ENCODE results near the gene FAM149A.

Gene FAM149A

GRCh38 chr4:186200516-186200915 lies 96.0 kb downstream of the FAM149A start:
- H3K4me3 ChIP-seq (ENCODE audit: low read depth, low read length): no peak overlapping the region

- no peak overlapping the region for H3K4me3 ChIP-seq (ENCODE audit: low read depth, low read length)
Measured at GRCh38 chr4:186201010-186201409, 96.5 kb downstream of the FAM149A start.

- H3K4me3 ChIP-seq (ENCODE audit: low read depth, low read length): no peak overlapping the region
Measured at GRCh38 chr4:186201535-186202230, 97.2 kb downstream of the FAM149A start.

- no peak overlapping the region for H3K4me3 ChIP-seq (ENCODE audit: low read depth, low read length)
Measured at GRCh38 chr4:186202490-186203140, 98.1 kb downstream of the FAM149A start.

GRCh38 chr4:186203406-186203805 lies 98.9 kb downstream of the FAM149A start:
- no peak overlapping the region for H3K4me3 ChIP-seq (ENCODE audit: low read depth, low read length)

GRCh38 chr4:186204103-186204559 lies 99.6 kb downstream of the FAM149A start:
- no peak overlapping the region for H3K4me3 ChIP-seq (ENCODE audit: low read depth, low read length)

- no peak overlapping the region for H3K4me3 ChIP-seq (ENCODE audit: low read depth, low read length)
Measured at GRCh38 chr4:186204686-186205085, 100.2 kb downstream of the FAM149A start.

DNA sequence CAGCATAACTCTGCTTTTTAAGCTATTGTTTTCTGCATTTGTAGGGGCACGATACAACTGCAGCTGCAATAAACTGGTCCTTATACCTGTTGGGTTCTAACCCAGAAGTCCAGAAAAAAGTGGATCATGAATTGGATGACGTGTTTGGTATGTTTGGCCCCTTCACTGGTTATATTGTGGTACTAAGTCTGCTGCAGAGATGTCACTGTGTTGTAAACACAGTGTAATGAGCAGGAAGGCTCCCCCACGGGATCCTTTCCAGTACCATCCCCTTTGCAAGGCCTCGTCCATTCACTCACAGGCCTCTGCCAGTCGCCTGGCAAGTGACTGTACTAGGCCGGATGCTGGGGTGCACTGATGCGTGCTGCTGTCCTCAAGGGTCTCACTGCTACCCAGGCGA lies 100.7 kb downstream of the FAM149A start:
- no peak overlapping the region for H3K4me3 ChIP-seq (ENCODE audit: low read depth, low read length)

GRCh38 chr4:186216465-186217024 lies 112.0 kb downstream of the FAM149A start:
- H3K4me3 ChIP-seq (ENCODE audit: low read depth, low read length): no peak overlapping the region

DNA sequence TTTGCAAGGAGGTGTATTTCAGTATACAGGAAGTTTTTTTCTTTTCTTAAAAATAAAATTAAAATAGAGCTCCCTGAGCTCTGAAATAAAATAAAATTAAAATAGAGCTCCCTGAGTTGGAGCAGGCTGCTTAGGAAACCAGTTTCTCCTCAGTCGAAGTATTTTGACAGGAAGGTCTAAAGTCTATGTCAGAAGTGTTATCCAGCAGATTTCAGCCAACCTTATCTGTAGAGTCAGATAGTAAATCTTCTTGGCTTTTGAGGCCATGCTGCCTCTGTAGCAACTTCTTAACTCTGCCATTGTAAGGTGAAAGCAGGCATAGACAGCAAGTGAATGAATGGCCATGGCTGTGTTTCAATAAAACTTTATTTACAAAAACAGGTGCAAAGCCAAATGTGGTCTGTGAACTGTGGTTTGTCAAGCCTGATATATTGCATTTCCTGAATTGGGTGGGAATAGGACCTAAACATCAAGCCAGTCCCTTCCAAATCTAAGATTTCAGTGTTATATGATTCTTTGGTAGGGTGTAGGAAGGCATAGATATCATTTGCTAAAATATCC lies 113.3 kb downstream of the FAM149A start:
- no peak overlapping the region for H3K4me3 ChIP-seq (ENCODE audit: low read depth, low read length)

GRCh38 chr4:186221624-186222023 lies 117.1 kb downstream of the FAM149A start:
- no peak overlapping the region for H3K4me3 ChIP-seq (ENCODE audit: low read depth, low read length)
